Activated T-cell treated with anti-CD3 and anti-CD28 coated beads for 1 hour (primary cell): ENCODE measurements around the gene SDK2.

Experiments
- DNase-seq: peaks from one replicate; pipeline ENCODE4 v3.0.0-alpha.2; 2020; ENCODE audit warnings: low read depth

SDK2 gene

DNA sequence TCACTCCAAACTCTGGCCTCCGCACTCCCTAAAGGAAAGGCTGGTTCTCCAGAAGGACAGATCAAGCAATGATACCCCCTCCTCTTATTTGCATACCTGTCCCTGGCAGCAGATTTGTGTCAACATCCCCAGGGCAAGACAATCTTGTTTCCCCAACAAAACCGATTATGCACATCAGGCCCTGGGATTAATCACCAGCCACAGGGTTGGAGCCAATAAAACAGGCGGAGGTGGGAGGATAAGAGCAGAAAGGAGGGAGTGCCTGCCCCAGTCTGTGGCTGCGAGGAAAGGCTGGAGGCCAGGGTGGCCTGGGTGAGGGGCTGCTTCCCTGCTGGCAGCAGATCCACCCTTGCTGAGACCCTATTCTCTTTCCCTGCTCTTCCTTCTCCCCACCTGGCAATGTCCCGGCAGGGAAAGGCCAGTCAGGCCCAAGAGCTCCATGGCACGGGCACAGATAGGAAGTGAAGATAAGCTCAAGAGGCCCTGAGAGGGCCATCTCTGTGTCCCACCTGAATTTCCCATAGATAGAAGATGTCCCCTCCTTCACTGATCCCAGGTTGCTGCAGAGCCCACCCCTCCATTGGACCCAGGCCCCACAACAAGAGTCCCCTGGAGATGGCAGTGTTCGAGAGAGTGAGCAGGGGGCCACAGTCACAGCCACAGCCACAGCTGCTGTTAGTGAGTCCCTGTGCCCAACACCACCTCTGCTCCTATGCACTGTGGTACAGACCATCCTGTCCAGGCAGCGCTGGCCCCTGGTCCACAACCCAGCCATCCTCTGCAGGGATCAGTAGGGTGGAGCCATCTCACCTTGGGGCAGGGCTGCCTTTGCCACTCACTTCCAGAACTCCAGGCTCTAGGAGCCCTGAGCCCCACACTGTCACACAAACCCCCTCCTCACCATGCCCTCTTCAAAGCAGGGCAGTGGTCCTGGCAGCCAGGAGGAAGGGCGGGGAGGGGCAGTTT, 137.5 kb downstream of the SDK2 start:
- no peak for DNase-seq

GRCh38 chr17:73503560-73503959, 140.7 kb downstream of the SDK2 start:
- no peak for DNase-seq

GRCh38 chr17:73500414-73500999, 143.7 kb downstream of the SDK2 start:
- DNase-seq: no peak

- no peak for DNase-seq
These were observed 145.2 kb downstream of the SDK2 start for GRCh38 chr17:73498886-73499554.

- DNase-seq: no peak
These were observed 146.1 kb downstream of the SDK2 start for GRCh38 chr17:73498176-73498575.

DNA sequence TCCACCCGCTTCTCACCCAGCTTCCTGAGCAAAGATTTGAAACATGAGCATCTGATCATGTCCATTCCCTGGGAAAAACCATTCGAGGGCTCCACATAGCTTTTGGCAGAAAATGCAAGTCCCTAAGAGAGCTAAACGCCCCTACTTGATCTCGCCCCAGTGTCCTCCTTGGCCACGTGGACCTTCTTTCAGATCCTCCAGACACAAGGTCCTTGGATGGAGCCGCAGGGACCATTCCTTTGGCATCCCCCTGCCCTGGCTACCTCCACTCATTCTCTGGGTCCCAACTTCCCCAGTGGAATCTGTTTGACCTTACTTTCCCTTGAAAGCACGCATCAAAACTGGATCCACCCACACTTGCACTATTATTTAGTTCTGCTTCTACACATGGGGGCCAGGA, 146.5 kb downstream of the SDK2 start:
- DNase-seq: no peak

DNA sequence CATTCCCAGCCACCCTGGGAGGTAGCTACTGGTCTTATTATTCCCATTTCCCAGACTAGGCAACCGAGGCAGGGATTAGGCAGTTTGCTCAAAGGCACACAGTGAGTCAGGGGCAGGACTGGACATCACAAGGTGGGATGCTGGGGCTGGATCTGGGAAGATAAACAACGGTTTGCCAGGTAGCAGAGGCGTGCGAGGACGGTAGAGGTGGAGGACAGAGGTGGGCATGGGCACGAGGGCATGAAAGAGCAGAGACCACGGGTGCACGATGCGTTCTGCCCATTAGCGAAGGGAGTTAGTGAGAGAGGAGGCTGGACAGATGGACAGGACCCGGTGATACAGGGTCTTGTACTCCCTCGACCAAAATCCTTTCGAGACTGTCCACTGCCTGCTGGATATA, 148.0 kb downstream of the SDK2 start:
- no peak for DNase-seq

DNA sequence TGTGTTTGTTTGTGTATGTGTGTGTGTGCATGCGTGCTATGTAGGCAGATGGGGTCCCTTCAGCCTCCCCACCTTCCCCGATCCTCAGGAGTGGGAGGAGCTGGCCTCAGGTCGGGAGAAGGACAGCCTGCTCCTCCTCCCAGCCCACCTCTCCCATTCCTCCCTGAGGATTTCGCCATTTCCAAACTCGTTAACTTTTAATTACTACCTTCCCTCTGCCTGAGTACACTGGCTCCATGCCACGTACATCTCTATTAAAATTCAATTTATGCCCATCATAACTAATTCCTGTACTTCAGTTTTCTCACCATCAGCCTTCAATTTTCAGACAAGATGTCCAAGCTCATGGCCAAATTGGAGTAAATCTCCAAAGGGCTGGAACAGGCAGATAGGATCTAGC, 148.6 kb downstream of the SDK2 start:
- no peak for DNase-seq

GRCh38 chr17:73494950-73495349, 149.3 kb downstream of the SDK2 start:
- no peak for DNase-seq

- DNase-seq: no peak
These were observed 150.0 kb downstream of the SDK2 start for GRCh38 chr17:73493956-73494926.

DNA sequence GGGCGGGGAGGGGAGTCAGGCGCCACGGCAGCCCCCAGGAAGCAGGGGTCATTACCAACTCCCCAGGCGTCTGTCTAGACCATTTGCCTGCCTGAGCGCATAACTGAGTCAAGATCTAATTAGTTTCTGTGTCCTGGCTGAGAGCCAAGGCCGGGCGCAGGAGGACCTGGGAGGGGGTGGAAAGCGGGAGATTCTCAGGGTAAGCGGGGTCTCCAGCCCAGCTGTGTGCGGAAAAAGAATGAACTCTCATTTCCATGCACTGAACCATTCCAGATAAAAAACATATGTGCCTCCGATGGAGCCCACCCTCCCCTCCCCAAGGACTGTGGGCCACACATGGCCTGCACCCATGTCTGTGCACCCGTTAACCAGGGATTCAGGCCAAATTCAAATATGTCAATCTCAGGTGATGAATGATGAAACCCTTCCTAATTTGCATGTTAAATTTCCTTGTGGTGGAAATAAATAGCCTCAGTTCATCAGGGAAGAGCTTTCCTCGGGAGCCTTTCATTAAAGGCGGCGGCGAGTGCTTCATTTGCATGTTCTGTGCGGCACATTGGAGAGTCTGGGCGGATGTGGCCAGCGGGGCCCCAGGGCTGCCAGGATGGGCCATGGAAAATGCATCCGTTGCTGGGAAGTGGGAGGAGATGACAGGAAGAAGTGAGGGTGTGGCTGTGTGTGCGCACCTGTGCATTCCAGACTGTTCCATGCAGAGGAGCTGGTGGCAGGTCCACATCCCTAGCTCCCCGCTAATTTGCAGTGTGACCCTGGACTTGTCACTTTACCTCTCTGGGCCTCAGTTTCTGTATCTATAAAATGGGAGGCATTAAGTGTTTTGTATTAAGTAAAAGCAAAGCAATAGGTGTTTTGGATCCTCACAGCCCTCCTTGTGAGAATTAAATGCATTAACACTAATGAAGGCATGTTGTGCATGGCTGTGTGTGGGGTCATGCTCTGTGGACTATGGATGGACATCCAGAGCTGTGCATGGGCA, 151.1 kb downstream of the SDK2 start:
- no peak for DNase-seq

- DNase-seq: no peak
These were observed 152.0 kb downstream of the SDK2 start for GRCh38 chr17:73492125-73492820.

DNA sequence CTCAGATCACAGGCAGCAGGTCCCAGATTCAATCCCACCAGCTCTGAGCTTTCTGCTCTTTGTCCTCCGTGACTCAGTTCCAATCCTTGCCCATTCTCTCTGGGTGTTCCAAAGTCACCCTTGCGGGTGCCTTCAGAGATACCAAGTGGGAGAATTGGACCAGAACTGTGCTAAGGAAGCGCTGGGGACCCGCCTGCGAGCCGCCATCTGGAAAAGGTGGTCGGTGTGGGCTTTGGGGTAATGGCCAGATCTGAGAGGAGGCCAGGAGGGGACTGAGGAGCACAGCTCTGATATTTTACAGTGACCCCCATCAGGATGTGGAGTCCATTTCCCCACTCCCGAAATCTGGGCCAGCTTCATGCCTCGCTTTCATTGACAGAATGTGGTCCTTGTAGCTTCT, 152.6 kb downstream of the SDK2 start:
- no peak for DNase-seq

DNA sequence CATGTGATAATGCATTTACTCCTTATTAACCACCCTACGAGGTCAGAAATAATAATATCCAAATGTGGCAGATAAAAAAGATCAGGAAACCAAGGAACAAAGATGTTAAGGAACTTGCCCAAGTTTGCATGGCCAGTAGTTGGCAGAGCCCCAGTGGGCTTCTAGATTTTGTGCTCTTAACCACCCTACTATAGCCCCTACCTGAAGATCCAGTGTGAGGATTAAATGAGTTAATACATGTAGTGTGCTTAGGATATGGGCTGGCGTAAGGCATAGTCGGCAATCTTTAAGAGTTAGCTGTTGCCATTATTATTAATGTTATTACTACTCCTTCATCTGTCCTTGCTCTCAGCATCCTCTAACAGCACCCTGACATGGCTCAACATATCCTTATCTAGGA, 153.4 kb downstream of the SDK2 start:
- DNase-seq: no peak

- no peak for DNase-seq
These were observed 154.3 kb downstream of the SDK2 start for GRCh38 chr17:73489991-73490390.

DNA sequence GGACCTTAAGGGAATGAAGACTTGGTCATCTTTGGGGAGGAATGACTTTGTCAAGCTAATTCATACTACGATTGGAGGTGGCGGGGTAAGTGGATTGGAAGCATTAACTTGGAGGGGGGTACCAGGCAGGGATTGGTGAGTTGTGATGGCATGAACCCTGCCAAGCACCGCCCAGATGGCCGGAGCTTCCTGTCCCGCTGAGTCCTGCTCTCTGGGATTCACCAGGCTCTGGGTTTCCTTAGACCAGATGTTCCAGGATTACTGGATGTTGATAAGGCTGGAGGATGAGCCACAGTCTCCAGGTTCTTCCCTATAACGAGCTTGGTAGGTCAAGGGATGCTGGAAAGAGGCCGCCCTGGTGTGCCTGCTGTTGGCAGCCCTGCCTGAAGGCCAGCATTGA, 154.9 kb downstream of the SDK2 start:
- no peak for DNase-seq

DNA sequence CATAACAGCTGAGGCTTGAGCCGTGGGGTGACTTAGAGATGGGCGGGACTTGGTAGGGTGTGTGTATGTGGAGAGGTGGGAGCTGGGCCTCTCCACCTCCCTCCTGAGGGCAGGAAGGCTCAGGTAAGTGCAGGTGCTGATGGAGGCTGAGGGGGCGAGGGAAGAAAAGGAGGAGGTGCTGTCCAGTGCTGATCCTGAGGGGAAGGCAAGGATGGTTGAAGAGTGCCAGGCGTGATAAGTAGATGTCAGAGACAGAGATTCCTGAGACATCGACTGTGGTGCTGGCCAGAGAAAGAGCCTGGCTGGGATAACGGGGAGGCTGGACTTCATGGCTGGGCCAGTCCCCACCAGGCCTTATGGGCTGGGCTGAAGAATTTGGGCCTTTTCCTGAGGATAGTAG, 159.1 kb downstream of the SDK2 start:
- DNase-seq: no peak

DNA sequence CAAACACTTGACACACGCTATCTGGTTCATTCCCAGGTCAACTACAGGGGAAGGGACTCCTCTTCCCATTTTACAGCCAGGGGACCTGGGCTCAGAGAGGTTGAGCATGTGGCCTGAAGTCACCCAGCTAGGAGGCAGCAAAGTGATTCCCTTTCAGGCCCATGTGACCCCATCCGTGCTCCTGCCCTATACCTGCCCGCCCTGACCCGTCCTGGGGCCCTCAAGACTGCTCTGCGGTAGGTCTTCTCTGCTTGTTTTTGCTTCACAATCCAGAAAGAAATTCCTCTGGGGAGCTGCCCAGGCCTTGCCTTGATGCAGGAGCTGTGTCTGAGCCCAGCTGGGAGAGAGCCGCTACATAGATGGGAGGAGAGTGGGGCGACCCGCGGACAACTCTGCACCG, 161.4 kb downstream of the SDK2 start:
- DNase-seq: no peak

DNA sequence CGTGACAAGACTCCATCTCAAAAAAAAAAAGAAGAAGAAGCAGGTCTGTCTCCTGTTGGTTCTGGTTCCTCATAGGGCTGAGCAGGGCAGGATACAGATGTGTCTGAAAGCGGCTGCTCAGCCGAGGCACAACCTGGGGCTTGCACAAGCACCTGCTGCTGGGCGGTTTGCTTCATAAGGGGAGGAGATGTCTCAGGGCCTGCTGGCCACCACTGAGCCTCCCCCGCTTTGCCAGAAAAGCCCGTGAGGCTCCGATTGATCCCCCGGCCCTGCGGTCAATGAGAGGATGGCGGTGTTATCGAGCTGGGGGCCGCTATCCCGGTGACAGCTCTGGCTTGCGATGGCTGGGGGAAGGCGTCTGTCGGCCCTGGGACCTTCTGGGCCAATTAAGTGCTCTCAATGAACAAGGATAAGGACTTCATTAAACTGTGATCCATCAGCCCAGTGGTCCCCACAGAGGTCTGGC, 162.0 kb downstream of the SDK2 start:
- DNase-seq: no peak

DNA sequence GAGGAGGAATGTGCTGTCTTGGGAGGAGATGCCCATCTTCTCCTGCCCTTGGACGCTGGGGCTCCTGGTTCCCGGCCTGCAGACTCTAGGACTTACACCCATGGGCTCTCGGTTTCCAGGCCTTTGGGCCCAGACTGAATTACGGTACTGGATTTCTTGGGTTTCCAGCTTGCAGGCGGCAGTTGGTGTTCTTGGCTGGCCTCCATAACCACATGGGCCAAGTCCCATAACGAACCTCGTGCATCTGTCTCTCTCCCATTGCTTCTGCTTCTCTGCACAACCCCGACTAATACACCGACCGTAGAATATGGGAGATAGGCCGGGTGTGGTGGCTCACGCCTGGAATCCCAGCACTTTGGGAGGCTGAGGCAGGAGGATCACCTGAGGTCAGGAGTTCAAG, 162.6 kb downstream of the SDK2 start:
- DNase-seq: no peak
